H1 (cell line): ENCODE measurements around the gene SLC17A3. TPM values are rescaled to one million over a fixed set of nuclear protein-coding genes. Genes with fewer than 3 reads are reported as not detected.

ENCODE experiments used
- CTCF ChIA-PET: fragments of 300-600 bp; sonication (Branson Sonifier 250); formaldehyde crosslinking; loops from one replicate; lab custom pipeline; 2021; ENCODE audit not compliant: partially characterized antibody; lab: Charles Lee
- POLR2A ChIA-PET: fragments of 300-600 bp; sonication (Branson Sonifier 250); formaldehyde crosslinking; loops from one replicate; lab custom pipeline; 2021; ENCODE audit warnings: inconsistent platforms; ENCODE audit not compliant: partially characterized antibody; lab: Charles Lee
- DNase-seq, 2 experiments: peaks; one replicate each; pipeline versions ENCODE4 v3.0.0 to v3.0.0-alpha.2; 2010 to 2022; ENCODE audit warnings: low spot score in 2 of 2, low read depth in 1 of 2, mixed read lengths in 1 of 2
- FAIRE-seq: peaks from 2 replicates; lab custom pipeline; 2011; peaks lifted over from hg19 to GRCh38; lab: Jason Lieb, UNC
- H2AFZ ChIP-seq: 2 replicates; pipeline ENCODE4 v1.8.1; 2012; ENCODE audit warnings: low read length, inconsistent platforms
- H2AK5ac ChIP-seq: 2 replicates; pipeline ENCODE4 v1.6.1; 2013; ENCODE audit warnings: low read depth, low read length
- H2BK120ac ChIP-seq: replicated peaks from 2 replicates; pipeline ENCODE3; 2013; ENCODE audit warnings: low read depth, low read length, inconsistent platforms
- H2BK12ac ChIP-seq: 2 replicates; pipeline ENCODE4 v1.6.1; 2013; ENCODE audit warnings: low read depth, low read length
- H2BK15ac ChIP-seq: 2 replicates; pipeline ENCODE4 v1.6.1; 2013; ENCODE audit warnings: low read length
- H2BK20ac ChIP-seq: 2 replicates; pipeline ENCODE4 v1.6.1; 2013; ENCODE audit warnings: low read length
- H2BK5ac ChIP-seq: 2 replicates; pipeline ENCODE4 v1.6.1; 2013; ENCODE audit warnings: low read depth, low read length
- H3K14ac ChIP-seq: 2 replicates; pipeline ENCODE4 v1.6.1; 2013; ENCODE audit warnings: inconsistent platforms; ENCODE audit not compliant: insufficient read length
- H3K18ac ChIP-seq: 2 replicates; pipeline ENCODE4 v1.6.1; 2013; ENCODE audit warnings: low read length; ENCODE audit errors: extremely low read depth
- H3K23ac ChIP-seq: 2 replicates; pipeline ENCODE4 v1.6.1; 2013; ENCODE audit warnings: inconsistent platforms; ENCODE audit not compliant: insufficient read length
- H3K23me2 ChIP-seq: 2 replicates; pipeline ENCODE4 v1.6.1; 2013; ENCODE audit warnings: low read depth, low read length
- H3K27ac ChIP-seq: 2 replicates; pipeline ENCODE4 v1.6.1; 2011; ENCODE audit warnings: low read depth, low read length, inconsistent platforms
- H3K27me3 ChIP-seq, 4 experiments: replicated peaks in 1 of 4; 1 replicate in 1 of 4; 2 replicates in 3 of 4; pipeline versions ENCODE4 v1.6.1 to v1.8.1; 2011 to 2013; ENCODE audit warnings: low read length in 3 of 4, mild to moderate bottlenecking in 3 of 4, inconsistent platforms in 2 of 4, mixed read lengths in 2 of 4, moderate library complexity in 1 of 4; ENCODE audit not compliant: control insufficient read depth in 3 of 4, insufficient read depth in 3 of 4; ENCODE audit errors: extremely low read depth in 1 of 4
- H3K36me3 ChIP-seq, 4 experiments: 2 replicates each; pipeline versions ENCODE4 v1.6.1 to v1.8.1; 2011 to 2013; ENCODE audit warnings: mild to moderate bottlenecking in 4 of 4, low read length in 3 of 4, moderate library complexity in 2 of 4, control low read depth in 1 of 4, inconsistent platforms in 1 of 4; ENCODE audit not compliant: insufficient read depth in 4 of 4, control insufficient read depth in 2 of 4
- H3K4ac ChIP-seq: replicated peaks from 2 replicates; pipeline ENCODE3; 2013; ENCODE audit warnings: low read length, low read depth, mixed read lengths, inconsistent platforms; ENCODE audit not compliant: insufficient read length
- H3K4me1 ChIP-seq, 4 experiments: replicated peaks in 1 of 4; 1 replicate in 1 of 4; 2 replicates in 3 of 4; pipeline versions ENCODE4 v1.6.1 to v1.8.1; 2011 to 2013; ENCODE audit warnings: low read length in 3 of 4, inconsistent platforms in 2 of 4, mixed read lengths in 1 of 4; ENCODE audit not compliant: insufficient read depth in 4 of 4, control insufficient read depth in 3 of 4
- H3K4me2 ChIP-seq, 2 experiments: 2 replicates each; pipeline versions ENCODE4 v1.6.1 to v1.8.1; 2011 to 2013; ENCODE audit warnings: low read depth in 2 of 2, low read length in 2 of 2, control low read depth in 1 of 2, inconsistent platforms in 1 of 2, mild to moderate bottlenecking in 1 of 2; ENCODE audit not compliant: insufficient read depth in 1 of 2
- H3K4me3 ChIP-seq, 4 experiments: fragments of 200-600, 300-600 bp in 1 of 4; sonication (generic), shearing (Covaris generic), sonication (Bioruptor Twin) in 1 of 4; 2 replicates each; pipeline versions ENCODE4 v1.5.1 to v1.8.1; 2011 to 2016; ENCODE audit warnings: low read length in 4 of 4, low read depth in 3 of 4, control low read depth in 2 of 4, inconsistent platforms in 2 of 4, mild to moderate bottlenecking in 2 of 4, mixed read lengths in 1 of 4, moderate library complexity in 1 of 4; ENCODE audit not compliant: insufficient read depth in 2 of 4; ENCODE audit errors: extremely low read depth in 1 of 4
- H3K56ac ChIP-seq: replicated peaks from 2 replicates; pipeline ENCODE3; 2013; ENCODE audit warnings: low read depth, mild to moderate bottlenecking, mixed read lengths, low read length, inconsistent platforms; ENCODE audit not compliant: insufficient read length
- H3K79me1 ChIP-seq: 2 replicates; pipeline ENCODE4 v1.6.1; 2013; ENCODE audit warnings: low read depth, low read length, control low read depth
- H3K79me2 ChIP-seq, 2 experiments: 2 replicates each; pipeline versions ENCODE4 v1.6.1 to v1.8.1; 2012 to 2013; ENCODE audit warnings: low read length in 2 of 2, mild to moderate bottlenecking in 2 of 2, inconsistent platforms in 1 of 2; ENCODE audit not compliant: insufficient read depth in 2 of 2, control insufficient read depth in 1 of 2
- H3K9ac ChIP-seq, 4 experiments: replicated peaks in 1 of 4; 1 replicate in 1 of 4; 2 replicates in 3 of 4; pipeline versions ENCODE4 v1.6.1 to v1.8.1; 2011 to 2013; ENCODE audit warnings: low read depth in 3 of 4, low read length in 3 of 4, control low read depth in 2 of 4, mild to moderate bottlenecking in 2 of 4, moderate library complexity in 2 of 4, inconsistent platforms in 1 of 4; ENCODE audit errors: extremely low read depth in 1 of 4
- H3K9me3 ChIP-seq, 2 experiments: 2 replicates each; pipeline versions ENCODE4 v1.6.1 to v1.8.1; 2012 to 2013; ENCODE audit warnings: mild to moderate bottlenecking in 2 of 2, moderate library complexity in 2 of 2, control low read depth in 1 of 2, inconsistent platforms in 1 of 2, low read depth in 1 of 2, low read length in 1 of 2, mixed read lengths in 1 of 2; ENCODE audit not compliant: insufficient read depth in 2 of 2
- H4K20me1 ChIP-seq, 2 experiments: replicated peaks in 1 of 2; 2 replicates each; pipeline versions ENCODE3 to v1.8.1; 2011 to 2013; ENCODE audit warnings: inconsistent platforms in 2 of 2, low read length in 2 of 2, mild to moderate bottlenecking in 1 of 2; ENCODE audit not compliant: insufficient read depth in 2 of 2, control insufficient read depth in 1 of 2
- H4K5ac ChIP-seq: 2 replicates; pipeline ENCODE4 v1.6.1; 2013; ENCODE audit warnings: low read length, low read depth, mixed read lengths, inconsistent platforms; ENCODE audit not compliant: insufficient read length
- H4K8ac ChIP-seq: 2 replicates; pipeline ENCODE4 v1.8.0; 2013; ENCODE audit warnings: mild to moderate bottlenecking, moderate library complexity, low read length, inconsistent platforms; ENCODE audit not compliant: insufficient read depth; ENCODE audit errors: extremely low read depth
- H4K91ac ChIP-seq: replicated peaks from 2 replicates; pipeline ENCODE3; 2013; ENCODE audit warnings: low read length, mixed read lengths, inconsistent platforms; ENCODE audit not compliant: insufficient read length
- ASH2L ChIP-seq: fragments of 200-600, 300-600 bp; sonication (generic); IDR thresholded peaks from one replicate; pipeline ENCODE4 v1.7.1; 2017; ENCODE audit warnings: low read length
- BACH1 ChIP-seq: IDR thresholded peaks from 2 replicates; pipeline ENCODE4 v1.6.1; 2012; ENCODE audit warnings: low read length, improper control_type of control experiment
- CBX8 ChIP-seq: fragments of 300-800, 300-1000 bp; sonication (generic); IDR thresholded peaks from 2 replicates; pipeline ENCODE4 v1.7.1; 2016; ENCODE audit warnings: low read depth, low read length, borderline replicate concordance
- EGR1 ChIP-seq: IDR thresholded peaks from 2 replicates; pipeline ENCODE4 v1.6.1; 2011; ENCODE audit warnings: low read depth, low read length, borderline replicate concordance
- EZH2 ChIP-seq: fragments of 200-600 bp; sonication (generic); IDR thresholded peaks from 2 replicates; pipeline ENCODE4 v1.7.1; 2012; ENCODE audit warnings: low read depth, mild to moderate bottlenecking, moderate library complexity, low read length, inconsistent platforms; ENCODE audit not compliant: severe bottlenecking
- JUN ChIP-seq: IDR thresholded peaks from 2 replicates; pipeline ENCODE4 v1.6.1; 2011; ENCODE audit warnings: low read depth, mild to moderate bottlenecking, improper control_type of control experiment, low read length
- KDM4A ChIP-seq: IDR thresholded peaks from one replicate; pipeline ENCODE4 v1.7.1; 2012; ENCODE audit warnings: low read depth, mild to moderate bottlenecking, moderate library complexity, low read length, inconsistent platforms; ENCODE audit not compliant: severe bottlenecking
- MAX ChIP-seq: IDR thresholded peaks from 2 replicates; pipeline ENCODE4 v1.6.1; 2012; ENCODE audit warnings: inconsistent platforms
- RFX5 ChIP-seq: IDR thresholded peaks from 2 replicates; pipeline ENCODE4 v1.6.1; 2011; ENCODE audit warnings: low read depth, low read length, improper control_type of control experiment, borderline replicate concordance
- SIN3A ChIP-seq, 2 experiments: IDR thresholded peaks in 1 of 2; conservative IDR thresholded peaks in 1 of 2; 2 replicates each; pipeline ENCODE4 v1.6.1; 2011 to 2012; ENCODE audit warnings: low read length in 2 of 2, improper control_type of control experiment in 1 of 2, low read depth in 1 of 2, mild to moderate bottlenecking in 1 of 2
- SIX5 ChIP-seq: IDR thresholded peaks from 2 replicates; pipeline ENCODE4 v1.6.1; 2011; ENCODE audit warnings: mild to moderate bottlenecking, low read depth, low read length
- SP1 ChIP-seq: IDR thresholded peaks from 2 replicates; pipeline ENCODE4 v1.6.1; 2011; ENCODE audit warnings: low read depth, low read length
- YY1 ChIP-seq: IDR thresholded peaks from 2 replicates; pipeline ENCODE4 v1.6.1; 2011; ENCODE audit warnings: low read depth, mild to moderate bottlenecking, low read length
- WGBS, 2 experiments: shearing (Covaris generic) in 1 of 2; methylation state at CpG; one replicate each; pipeline versions ENCODE4 v1.1.6 to v1.1.7; 2013 to 2015; ENCODE audit warnings: low lambda C conversion rate in 2 of 2, mixed read lengths in 2 of 2, inconsistent platforms in 1 of 2, low coverage in 1 of 2, missing lambda C conversion rate in 1 of 2; ENCODE audit not compliant: insufficient replicate concordance in 2 of 2, insufficient coverage in 1 of 2, insufficient read length in 1 of 2; ENCODE audit errors: extremely low coverage in 1 of 2, missing lambda C conversion rate in 1 of 2; 5-methylcytosine and 5-hydroxymethylcytosine counted together
- polyA plus RNA-seq, 7 experiments: library from polyadenylated mRNA; depleted of rRNA in 3 of 7; stranded (reverse) in 5 of 7; unstranded in 2 of 7; fragments of >200 nt in 5 of 7; fragments of 200-250 nt in 2 of 7; gene quantifications; 1 replicate in 5 of 7; 2 replicates in 1 of 7; 4 replicates in 1 of 7; pipeline versions ENCODE4 v1.2.1 to v1.2.3, GENCODE V29; 2011 to 2013; ENCODE audit warnings: missing spikeins in 2 of 7, mixed read lengths in 2 of 7
- total RNA-seq: library from RNA; stranded (reverse); fragmentation: NEBNext Ultra II Directional; extraction: Animal tissue kit (Norgen Biotek cat#: 25700); gene quantifications from 2 replicates; pipeline ENCODE4 v1.2.1, GENCODE V29; 2021

SLC17A3 gene
- total and polyA plus RNA-seq, 2 of the 8 experiments (the other 6 are each of a cell fraction or from before 2014, with no cell fraction given) = not detected

DNA sequence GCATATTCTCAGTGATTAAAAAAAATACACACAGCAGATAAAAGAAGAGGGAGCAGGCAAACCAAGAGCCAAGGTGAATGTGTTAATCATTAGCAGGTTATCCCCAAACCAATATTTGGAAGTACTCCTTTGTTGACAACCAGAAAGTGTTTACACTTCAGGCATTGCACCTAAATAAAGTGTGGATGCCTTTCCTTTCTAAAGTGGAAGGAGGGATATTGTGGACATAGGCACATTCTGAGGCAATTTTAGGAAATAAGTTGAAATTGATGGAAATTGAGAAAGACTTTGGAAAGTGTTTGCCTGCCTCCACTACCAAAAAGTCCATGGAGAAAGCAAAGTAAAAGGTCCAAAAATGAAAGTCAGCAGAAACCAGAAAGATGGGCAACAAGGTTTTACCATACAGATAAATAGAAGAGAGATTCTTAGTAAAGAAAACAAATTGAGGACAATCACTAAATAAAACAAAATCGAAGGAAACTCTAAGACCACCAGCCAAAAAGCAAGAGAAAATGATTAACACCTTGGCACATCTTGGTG lies 33.5 kb upstream of the SLC17A3 start:
- Histone ChIP-seq H3K18ac (no peak overlapping the region; the same call in 1 of the 2 replicates), H2AK5ac (no peak overlapping the region), H2BK5ac (no peak overlapping the region), H3K23me2 (no peaks in the 10 kb centered on the region), H2BK120ac (no peak overlapping the region), H3K79me1 (no peaks in the 10 kb centered on the region), H3K9me3 (no peaks in the 10 kb centered on the region), H3K36me3 (no peaks in the 10 kb centered on the region), H3K23ac (no peak overlapping the region), H3K27ac (no peak overlapping the region), H4K8ac (no peak overlapping the region), H2AFZ (no peak overlapping the region), H3K4me2 (no peak overlapping the region), H2BK12ac (no peak overlapping the region), H2BK15ac (no peak overlapping the region), H4K5ac (no peak overlapping the region), H3K9ac (no peak overlapping the region), H3K27me3 (no peaks in the 10 kb centered on the region), H3K4ac (no peak overlapping the region), H3K56ac (no peak overlapping the region), H3K4me3 (no peak overlapping the region), H4K91ac (no peak overlapping the region), H4K20me1 (no peaks in the 10 kb centered on the region), H3K79me2 (no peaks in the 10 kb centered on the region), H3K4me1 (no peaks in the 10 kb centered on the region), H3K14ac (no peak overlapping the region), H2BK20ac (no peak overlapping the region)
- FAIRE-seq (no peak), DNase-seq (no peak)
- WGBS, 2 experiments = 93% methylated on average over 1 of the region's 1 CpG; no CpG with 5 or more reads in 1 of the 2 experiments
- ChIA-PET CTCF (interaction anchor here (1.5 kb wide), 1 partner anchor 119 kb away, joined by 4 read pairs; no protein-coding TSS in a partner anchor), POLR2A (no interaction called here)
- no peak for TF ChIP-seq JUN
- no peak for TF ChIP-seq ASH2L
- no peak for TF ChIP-seq SIN3A (conservative IDR thresholded peaks at IDR 0.05 in 1 of 2, IDR thresholded peaks at IDR 0.05 in 1 of 2; ENCODE audit: low read depth in 1 of 2, low read length in 2 of 2)
- TF ChIP-seq MAX = no peak
- TF ChIP-seq RFX5 = no peak
- no peak for TF ChIP-seq CBX8
- TF ChIP-seq BACH1 = no peak
- TF ChIP-seq EZH2 = no peak
- no peak for TF ChIP-seq SIX5
- TF ChIP-seq EGR1 = no peak
- no peak for TF ChIP-seq YY1
- TF ChIP-seq KDM4A = no peak
- TF ChIP-seq SP1 = no peak
